IMR-90 (cell line): ENCODE data around the gene PRSS33. TPM values are rescaled to one million over a fixed set of nuclear protein-coding genes. Genes with fewer than 3 reads are reported as not detected.

Experiments
- ATAC-seq: fragments of 200-7000 bp; cut with Tn5 transposase; 2 replicates; pipeline ENCODE4 v1.9.1; 2020; ENCODE audit warnings: low read depth, mild to moderate bottlenecking, moderate library complexity
- BruUV-seq: library from RNA; stranded (reverse); fragments of 400-500 nt; replicated peaks from 2 replicates; lab custom pipeline; 2021; lab: Mats Ljungman, UMichigan
- CTCF ChIA-PET: fragments of 300-600 bp; formaldehyde crosslinking; extraction: SDS; loops from one replicate; lab custom pipeline; 2021; ENCODE audit warnings: antibody characterized with exemption; lab: Yijun Ruan, JAX
- POLR2A ChIA-PET: fragments of 300-600 bp; sonication (Branson Sonifier 250); formaldehyde crosslinking; loops from one replicate; lab custom pipeline; 2022; ENCODE audit warnings: antibody characterized with exemption; ENCODE audit not compliant: unreplicated experiment; lab: Charles Lee
- DNase-seq: peaks from one replicate; pipeline ENCODE4 v3.0.0; 2013
- H2AFZ ChIP-seq: replicated peaks from 2 replicates; pipeline ENCODE3; 2013; ENCODE audit warnings: low read length, mild to moderate bottlenecking; ENCODE audit not compliant: poor library complexity
- H2AK5ac ChIP-seq: 2 replicates; pipeline ENCODE4 v1.6.1; 2013; ENCODE audit warnings: low read depth, low read length, inconsistent platforms
- H2AK9ac ChIP-seq: replicated peaks from 2 replicates; pipeline ENCODE3; 2013; ENCODE audit warnings: mild to moderate bottlenecking, low read depth, low read length, moderate library complexity; ENCODE audit not compliant: poor library complexity
- H2BK120ac ChIP-seq: 2 replicates; pipeline ENCODE4 v1.6.1; 2013; ENCODE audit warnings: low read depth, low read length, inconsistent platforms
- H2BK15ac ChIP-seq: 3 replicates; pipeline ENCODE4 v1.6.1; 2013; ENCODE audit warnings: low read depth, low read length, inconsistent platforms
- H2BK20ac ChIP-seq: 2 replicates; pipeline ENCODE4 v1.6.1; 2013; ENCODE audit warnings: low read depth, mild to moderate bottlenecking, inconsistent platforms, low read length, moderate library complexity
- H2BK5ac ChIP-seq: 2 replicates; pipeline ENCODE4 v1.6.1; 2013; ENCODE audit warnings: mild to moderate bottlenecking, low read depth, low read length, inconsistent platforms; ENCODE audit not compliant: poor library complexity, severe bottlenecking
- H3K14ac ChIP-seq: replicated peaks from 2 replicates; pipeline ENCODE4 v1.6.1; 2013; ENCODE audit warnings: low read depth, low read length, inconsistent platforms
- H3K18ac ChIP-seq: 2 replicates; pipeline ENCODE4 v1.6.1; 2013; ENCODE audit warnings: low read depth, low read length, control low read depth
- H3K23ac ChIP-seq: 2 replicates; pipeline ENCODE4 v1.6.1; 2013; ENCODE audit warnings: low read depth, low read length, inconsistent platforms
- H3K27ac ChIP-seq: 2 replicates; pipeline ENCODE4 v1.5.1; 2013; ENCODE audit warnings: mild to moderate bottlenecking, control low read depth, low read length; ENCODE audit not compliant: insufficient read depth
- H3K27me3 ChIP-seq: 2 replicates; pipeline ENCODE4 v1.6.1; 2013; ENCODE audit warnings: low read length; ENCODE audit not compliant: control insufficient read depth, insufficient read depth
- H3K36me3 ChIP-seq: 2 replicates; pipeline ENCODE4 v1.6.1; 2013; ENCODE audit warnings: low read length, mixed read lengths; ENCODE audit not compliant: control insufficient read depth, insufficient read depth
- H3K4ac ChIP-seq: 2 replicates; pipeline ENCODE4 v1.6.1; 2013; ENCODE audit warnings: low read depth, low read length, inconsistent platforms
- H3K4me1 ChIP-seq: 2 replicates; pipeline ENCODE4 v1.6.1; 2013; ENCODE audit warnings: low read length, mixed read lengths; ENCODE audit not compliant: control insufficient read depth, insufficient read depth
- H3K4me2 ChIP-seq: 2 replicates; pipeline ENCODE4 v1.6.1; 2013; ENCODE audit warnings: low read depth, mild to moderate bottlenecking, control low read depth, low read length, moderate library complexity
- H3K4me3 ChIP-seq: 2 replicates; pipeline ENCODE4 v1.5.1; 2013; ENCODE audit warnings: low read depth, mild to moderate bottlenecking, control low read depth, low read length, moderate library complexity; ENCODE audit not compliant: insufficient read depth
- H3K56ac ChIP-seq: 2 replicates; pipeline ENCODE4 v1.6.1; 2013; ENCODE audit warnings: low read length, inconsistent platforms; ENCODE audit not compliant: insufficient read depth; ENCODE audit errors: extremely low read depth
- H3K79me1 ChIP-seq, 2 experiments: 2 replicates each; pipeline ENCODE4 v1.6.1; 2013; ENCODE audit warnings: low read length in 2 of 2, inconsistent platforms in 1 of 2, low read depth in 1 of 2
- H3K9ac ChIP-seq: 2 replicates; pipeline ENCODE4 v1.6.1; 2013; ENCODE audit warnings: low read depth, low read length, control low read depth
- H3K9me1 ChIP-seq: 2 replicates; pipeline ENCODE4 v1.6.1; 2013; ENCODE audit warnings: low read length, inconsistent platforms; ENCODE audit not compliant: insufficient read depth
- H3K9me3 ChIP-seq: 2 replicates; pipeline ENCODE4 v1.6.1; 2013; ENCODE audit warnings: low read length; ENCODE audit not compliant: control insufficient read depth, insufficient read depth
- H4K20me1 ChIP-seq: 2 replicates; pipeline ENCODE4 v1.6.1; 2013; ENCODE audit warnings: low read length, inconsistent platforms; ENCODE audit not compliant: insufficient read depth
- H4K5ac ChIP-seq: 2 replicates; pipeline ENCODE4 v1.6.1; 2013; ENCODE audit warnings: mild to moderate bottlenecking, low read depth, low read length, control low read depth
- H4K8ac ChIP-seq, 2 experiments: 2 replicates each; pipeline ENCODE4 v1.6.1; 2013; ENCODE audit warnings: low read depth in 2 of 2, low read length in 2 of 2, control low read depth in 1 of 2, inconsistent platforms in 1 of 2
- H4K91ac ChIP-seq: 2 replicates; pipeline ENCODE4 v1.6.1; 2013; ENCODE audit warnings: low read depth, low read length, inconsistent platforms; ENCODE audit not compliant: insufficient read depth
- BHLHE40 ChIP-seq: fragments of 150-350 bp; IDR thresholded peaks from 2 replicates; pipeline ENCODE4 v1.6.1; 2016; ENCODE audit warnings: mild to moderate bottlenecking, low read depth, low read length
- CEBPB ChIP-seq: IDR thresholded peaks from 2 replicates; pipeline ENCODE4 v1.6.1; 2012; ENCODE audit warnings: low read depth, low read length, improper control_type of control experiment
- CHD1 ChIP-seq: IDR thresholded peaks from 2 replicates; pipeline ENCODE4 v1.6.1; 2012; ENCODE audit warnings: low read depth, low read length, improper control_type of control experiment
- ELK1 ChIP-seq: fragments of 150-350 bp; IDR thresholded peaks from 2 replicates; pipeline ENCODE4 v1.6.1; 2016; ENCODE audit warnings: low read depth, mild to moderate bottlenecking, low read length, moderate library complexity, borderline replicate concordance
- FOS ChIP-seq: fragments of 150-350 bp; IDR thresholded peaks from 2 replicates; pipeline ENCODE4 v1.6.1; 2016; ENCODE audit warnings: low read depth, low read length
- MAFK ChIP-seq: IDR thresholded peaks from 2 replicates; pipeline ENCODE4 v1.6.1; 2012; ENCODE audit warnings: low read depth, low read length, improper control_type of control experiment
- MAZ ChIP-seq: IDR thresholded peaks from 2 replicates; pipeline ENCODE4 v1.6.1; 2012; ENCODE audit warnings: low read depth, mild to moderate bottlenecking, low read length, improper control_type of control experiment, moderate library complexity, borderline replicate concordance
- MXI1 ChIP-seq: IDR thresholded peaks from 2 replicates; pipeline ENCODE4 v1.6.1; 2012; ENCODE audit warnings: low read depth, mild to moderate bottlenecking, low read length, moderate library complexity, borderline replicate concordance
- NFE2L2 ChIP-seq: fragments of 150-350 bp; IDR thresholded peaks from 2 replicates; pipeline ENCODE4 v1.6.1; 2016; ENCODE audit warnings: low read depth, mild to moderate bottlenecking, low read length
- POLR2A ChIP-seq: IDR thresholded peaks from 2 replicates; pipeline ENCODE4 v1.6.1; 2012; ENCODE audit warnings: mild to moderate bottlenecking, low read depth, low read length
- RAD21 ChIP-seq: IDR thresholded peaks from 2 replicates; pipeline ENCODE4 v1.6.1; 2012; ENCODE audit warnings: low read length, improper control_type of control experiment
- RCOR1 ChIP-seq: IDR thresholded peaks from 2 replicates; pipeline ENCODE4 v1.6.1; 2012; ENCODE audit warnings: mild to moderate bottlenecking, low read length, improper control_type of control experiment; ENCODE audit not compliant: insufficient replicate concordance
- RFX5 ChIP-seq: IDR thresholded peaks from 2 replicates; pipeline ENCODE4 v1.8.0; 2012; ENCODE audit warnings: low read depth, mild to moderate bottlenecking, low read length, moderate library complexity
- SMC3 ChIP-seq: fragments of 150-350 bp; IDR thresholded peaks from 2 replicates; pipeline ENCODE4 v1.6.1; 2016; ENCODE audit warnings: low read depth, mild to moderate bottlenecking, antibody characterized with exemption, low read length, moderate library complexity
- WGBS, 2 experiments: methylation state at CpG; one replicate each; pipeline versions ENCODE4 v1.1.5 to v1.1.7; 2013; ENCODE audit warnings: missing lambda C conversion rate in 2 of 2; ENCODE audit not compliant: insufficient read length in 1 of 2; ENCODE audit errors: extremely low coverage in 2 of 2; 5-methylcytosine and 5-hydroxymethylcytosine counted together
- dilution Hi-C: fragments of 300-500 bp; cut with HindIII; formaldehyde crosslinking; loops from one replicate; pipeline ENCODE4 v1.14.3; 2018; ENCODE audit warnings: low sequenced_read_pairs; ENCODE audit not compliant: unreplicated experiment
- in situ Hi-C: fragments of 300-500 bp; cut with MboI; formaldehyde crosslinking; loops from 3 replicates; pipeline ENCODE4 v1.14.3; 2019; ENCODE audit warnings: low sequenced_read_pairs, inconsistent platforms, mixed read lengths
- intact Hi-C: fragments of 100-400 bp; cut with micrococcal nuclease; formaldehyde crosslinking; loops from 2 replicates; pipeline ENCODE4 v1.10.0; 2022
- polyA plus RNA-seq, 3 experiments: library from polyadenylated mRNA; depleted of rRNA; stranded (reverse); fragments of >200 nt; gene quantifications; 2 replicates each; pipeline ENCODE4 v1.2.3, GENCODE V29; 2012; ENCODE audit warnings: low replicate concordance in 1 of 3
- total RNA-seq: library from RNA; depleted of rRNA; stranded (reverse); fragments of >200 nt; gene quantifications from 2 replicates; pipeline ENCODE4 v1.2.3, GENCODE V29; 2012
- TF ChIP-seq, protein P1 (sequence below): conservative IDR thresholded peaks from 2 replicates; pipeline ENCODE4 v1.5.1; 2012; ENCODE audit warnings: mild to moderate bottlenecking, low read depth, low read length, improper control_type of control experiment

Gene PRSS33
- total and polyA plus RNA-seq, 2 of the 4 experiments (the other 2 are of a cell fraction), result not detected

DNA sequence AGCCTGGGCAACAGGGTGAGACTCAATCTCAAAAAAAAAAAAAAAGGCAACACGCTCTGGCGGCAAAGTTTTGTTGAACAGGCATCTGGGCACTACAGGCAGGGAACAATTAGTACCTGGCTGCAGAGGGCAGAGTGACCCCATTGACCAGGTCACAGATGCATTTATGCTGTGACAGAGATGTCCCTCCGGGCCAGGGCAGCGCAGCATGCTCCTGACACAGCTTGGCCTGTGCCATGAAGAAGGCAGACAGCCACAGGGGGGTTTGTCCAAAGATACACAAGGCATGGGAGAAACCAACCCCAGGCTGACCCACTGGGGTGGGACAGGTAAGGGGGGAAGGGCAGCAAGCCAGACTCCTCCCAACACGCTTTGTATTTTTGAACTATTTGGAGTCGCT is 42.6 kb downstream of the PRSS33 start:
- H4K8ac ChIP-seq, result no peak overlapping the region
- POLR2A ChIA-PET, result no interaction called here
- H3K4ac ChIP-seq, result no peak overlapping the region
- TF ChIP-seq RAD21 (no peak), CEBPB (no peak), BHLHE40 (no peak), RCOR1 (no peak), SMC3 (no peak), MAFK (no peak), POLR2A (no peak), RFX5 (no peak), ELK1 (no peak), CHD1 (no peak), NFE2L2 (no peak), MXI1 (no peak), MAZ (no peak), FOS (no peak)
- TF ChIP-seq, protein P1, sequence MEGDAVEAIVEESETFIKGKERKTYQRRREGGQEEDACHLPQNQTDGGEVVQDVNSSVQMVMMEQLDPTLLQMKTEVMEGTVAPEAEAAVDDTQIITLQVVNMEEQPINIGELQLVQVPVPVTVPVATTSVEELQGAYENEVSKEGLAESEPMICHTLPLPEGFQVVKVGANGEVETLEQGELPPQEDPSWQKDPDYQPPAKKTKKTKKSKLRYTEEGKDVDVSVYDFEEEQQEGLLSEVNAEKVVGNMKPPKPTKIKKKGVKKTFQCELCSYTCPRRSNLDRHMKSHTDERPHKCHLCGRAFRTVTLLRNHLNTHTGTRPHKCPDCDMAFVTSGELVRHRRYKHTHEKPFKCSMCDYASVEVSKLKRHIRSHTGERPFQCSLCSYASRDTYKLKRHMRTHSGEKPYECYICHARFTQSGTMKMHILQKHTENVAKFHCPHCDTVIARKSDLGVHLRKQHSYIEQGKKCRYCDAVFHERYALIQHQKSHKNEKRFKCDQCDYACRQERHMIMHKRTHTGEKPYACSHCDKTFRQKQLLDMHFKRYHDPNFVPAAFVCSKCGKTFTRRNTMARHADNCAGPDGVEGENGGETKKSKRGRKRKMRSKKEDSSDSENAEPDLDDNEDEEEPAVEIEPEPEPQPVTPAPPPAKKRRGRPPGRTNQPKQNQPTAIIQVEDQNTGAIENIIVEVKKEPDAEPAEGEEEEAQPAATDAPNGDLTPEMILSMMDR, result no peak
- no peak for DNase-seq
- in situ Hi-C loops, result no loop called here
- no peak overlapping the region for H2AK9ac ChIP-seq
- H2AK5ac ChIP-seq, result no peak overlapping the region
- H3K18ac ChIP-seq, result no peak overlapping the region
- no peaks in the 10 kb centered on the region for H3K9me3 ChIP-seq
- H2BK120ac ChIP-seq, result no peak overlapping the region
- no peak overlapping the region for H3K27ac ChIP-seq
- ATAC-seq, result no peak
- CTCF ChIA-PET, result no interaction called here
- no peaks in the 10 kb centered on the region for H4K20me1 ChIP-seq
- H4K5ac ChIP-seq, result no peak overlapping the region
- no TSS peak for BruUV-seq
- intact Hi-C loops, result no loop called here
- no peak overlapping the region for H3K9ac ChIP-seq
- H3K14ac ChIP-seq, result no peak overlapping the region
- H2BK5ac ChIP-seq, result no peak overlapping the region
- H2BK15ac ChIP-seq, result no peak overlapping the region
- H4K91ac ChIP-seq, result no peak overlapping the region
- H2AFZ ChIP-seq, result no peak overlapping the region
- H3K4me1 ChIP-seq, result no peaks in the 10 kb centered on the region
- no peaks in the 10 kb centered on the region; the same call in 1 of the 2 replicates for H3K27me3 ChIP-seq
- dilution Hi-C loops, result no loop called here
- 96% methylated on average over 4 of the region's 6 CpGs; no CpG with 5 or more reads in 1 of the 2 experiments for WGBS, 2 experiments
- no peaks in the 10 kb centered on the region for H3K9me1 ChIP-seq
- no peak overlapping the region for H3K4me2 ChIP-seq
- no peaks in the 10 kb centered on the region for H3K79me1 ChIP-seq
- no peak overlapping the region for H3K56ac ChIP-seq
- no peaks in the 10 kb centered on the region for H3K36me3 ChIP-seq
- no peak overlapping the region for H2BK20ac ChIP-seq
- no peak overlapping the region for H3K4me3 ChIP-seq
- H3K23ac ChIP-seq, result no peak overlapping the region
